ENCODE results near the gene ACCS.

Gene ACCS

DNA sequence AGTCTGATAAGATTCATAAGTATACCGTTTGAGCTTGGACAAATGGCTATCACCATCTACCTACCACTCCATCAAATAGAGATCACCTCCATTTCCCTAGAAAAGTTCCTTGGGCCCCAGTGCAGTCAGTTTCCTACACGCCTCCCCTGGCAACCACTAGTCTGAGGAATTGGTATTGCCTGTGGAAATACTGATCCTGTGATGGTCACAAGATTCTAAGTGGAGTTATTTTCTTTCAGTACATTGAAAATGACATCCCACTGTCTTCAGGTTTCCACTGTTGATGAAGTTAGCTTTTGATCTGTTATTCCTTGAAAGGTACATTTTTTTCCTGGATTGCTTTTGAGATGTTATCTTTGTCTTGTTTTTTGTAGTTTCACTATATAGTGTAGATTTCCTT is 22.9 kb upstream of the ACCS start:
- DNase-seq (ENCODE audit: low read depth) = no peak

DNA sequence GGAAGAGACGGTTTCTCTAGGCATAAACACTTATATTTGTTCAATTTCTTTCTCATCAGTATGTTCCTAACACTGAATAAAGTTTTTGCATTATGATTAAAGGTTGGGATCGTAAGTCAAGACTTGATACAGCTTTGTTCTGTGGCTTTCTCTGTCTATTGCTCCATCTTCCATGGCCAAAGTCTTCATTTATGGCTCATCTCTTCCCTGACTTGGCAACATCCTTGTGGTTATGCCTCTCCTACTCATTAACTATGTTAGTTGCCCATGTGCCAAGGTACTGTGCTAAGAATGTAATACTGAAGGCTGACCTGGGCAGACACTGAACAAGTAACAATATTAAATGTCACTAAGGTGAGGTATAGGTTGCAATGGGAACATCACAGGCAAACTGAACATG is 19.9 kb upstream of the ACCS start:
- no peak for DNase-seq (ENCODE audit: low read depth)

DNA sequence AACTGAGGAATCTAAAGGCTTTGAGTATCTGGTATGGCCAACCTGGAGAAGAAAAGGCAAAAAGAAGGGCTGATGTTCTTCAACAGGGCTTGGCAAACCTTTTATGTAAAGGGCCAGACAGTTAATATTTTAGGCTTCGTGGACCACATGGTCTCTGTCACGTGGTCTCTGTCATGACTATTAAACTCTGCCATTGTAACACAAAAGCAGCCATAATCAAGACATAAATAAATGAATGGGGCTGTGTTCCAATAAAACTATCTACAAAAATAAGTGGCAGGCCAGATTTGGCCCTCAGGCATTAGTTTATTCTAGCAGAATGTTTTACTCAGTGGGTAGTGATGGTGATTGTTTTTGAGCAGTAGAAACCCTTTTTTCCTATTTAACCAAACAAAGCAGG is 18.8 kb upstream of the ACCS start:
- no peak for DNase-seq (ENCODE audit: low read depth)

DNA sequence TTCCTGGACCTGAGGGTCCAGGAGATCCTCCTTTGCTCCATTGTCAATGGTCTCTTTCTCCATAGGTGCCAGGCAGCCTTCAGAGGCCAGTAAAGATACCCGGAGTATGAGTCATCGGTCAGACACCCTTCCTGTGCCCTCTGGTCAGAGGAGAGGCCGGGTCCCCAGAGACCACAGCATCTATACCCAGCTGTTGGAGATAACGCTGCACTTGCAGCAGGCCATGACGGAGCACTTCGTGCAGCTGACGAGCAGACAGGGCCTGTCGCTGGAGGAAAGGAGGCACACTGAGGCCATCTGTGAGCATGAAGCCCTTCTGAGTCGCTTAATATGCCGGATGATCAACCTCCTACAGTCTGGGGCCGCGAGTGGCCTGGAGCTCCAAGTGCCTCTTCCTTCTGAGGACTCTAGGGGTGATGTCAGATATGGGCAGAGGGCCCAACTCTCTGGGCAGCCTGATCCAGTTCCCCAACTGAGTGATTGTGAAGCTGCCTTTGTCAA is 18.1 kb upstream of the ACCS start, which contains the start of gene ACCSL:
Gene ACCSL, plus strand, starts transcription at position 51 of the 501 bp plus-strand sequence. Its CDS starts 56 bp downstream, at position 107.
- no peak for DNase-seq (ENCODE audit: low read depth)

DNA sequence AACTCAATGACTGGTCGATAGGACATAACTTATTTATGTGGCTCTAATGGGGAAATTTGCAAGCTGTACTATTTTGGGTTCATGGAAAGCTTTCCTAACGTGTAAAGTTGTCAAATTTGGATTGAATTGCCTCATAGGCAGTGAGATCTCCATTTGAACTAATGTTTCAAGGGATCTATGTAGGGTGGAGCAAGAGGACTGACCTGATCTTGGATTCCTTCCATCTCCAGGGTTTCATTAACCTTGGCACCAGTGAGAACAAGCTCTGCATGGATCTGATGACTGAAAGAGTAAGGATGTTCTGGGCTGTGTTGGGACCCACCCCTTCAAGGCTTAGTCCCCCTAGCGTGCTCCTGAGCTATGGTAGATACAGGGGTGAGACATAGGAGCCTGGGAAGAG is 16.2 kb upstream of the ACCS start:
- DNase-seq (ENCODE audit: low read depth) = no peak

DNA sequence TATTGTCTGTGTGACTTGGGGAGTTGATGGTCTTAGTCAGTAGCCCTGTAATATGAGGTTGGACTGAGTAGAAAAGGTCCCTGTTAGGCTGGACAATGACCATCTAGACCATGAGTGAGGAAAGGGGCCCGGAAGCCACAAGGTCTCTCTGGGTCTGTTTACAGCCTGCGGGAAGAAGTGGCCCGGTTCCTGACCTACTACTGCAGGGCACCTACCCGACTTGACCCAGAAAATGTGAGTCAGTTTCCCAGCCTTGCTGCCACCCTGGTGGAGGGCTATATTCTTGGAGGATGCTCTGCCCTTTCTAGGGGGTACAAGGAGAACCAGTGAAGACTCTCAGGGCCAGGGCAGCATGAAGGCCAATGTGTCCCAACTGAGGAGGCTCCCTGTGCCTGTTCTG is 14.9 kb upstream of the ACCS start:
- no peak for DNase-seq (ENCODE audit: low read depth)

DNA sequence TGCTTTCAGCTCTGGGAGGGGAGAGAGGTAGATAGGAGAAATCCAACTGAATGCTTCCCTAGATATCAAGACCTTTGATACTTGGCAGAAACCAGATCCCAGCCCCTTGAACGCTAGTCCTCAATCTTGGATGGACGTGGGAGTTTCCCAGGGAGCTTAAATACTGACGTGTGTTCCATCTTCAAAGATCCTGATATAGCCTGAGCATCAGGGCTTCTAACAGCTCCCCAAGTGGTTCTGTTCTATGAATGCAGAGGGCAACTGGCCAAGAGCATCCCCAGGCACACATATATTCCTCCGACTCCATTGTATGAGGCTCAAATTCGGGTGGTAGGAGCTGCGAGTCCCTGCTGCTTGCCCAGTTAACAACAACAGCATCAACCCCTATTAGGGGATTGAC is 8.7 kb upstream of the ACCS start:
- no peak for DNase-seq (ENCODE audit: low read depth)

DNA sequence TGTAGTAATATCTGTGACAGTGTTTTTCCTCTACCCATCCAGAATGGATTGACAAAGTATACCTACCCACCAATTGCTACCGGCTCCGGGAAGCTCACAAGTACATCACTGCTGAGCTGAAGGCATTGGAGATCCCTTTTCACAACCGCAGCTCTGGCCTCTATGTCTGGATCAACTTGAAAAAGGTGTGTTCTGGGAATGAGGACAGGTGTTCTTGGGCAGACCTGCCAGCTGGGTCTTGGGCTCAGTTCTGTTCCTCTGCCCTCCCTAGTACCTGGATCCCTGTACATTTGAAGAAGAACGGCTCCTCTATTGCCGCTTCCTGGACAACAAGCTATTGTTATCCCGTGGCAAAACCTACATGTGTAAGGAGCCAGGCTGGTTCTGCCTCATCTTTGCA is 7.8 kb upstream of the ACCS start:
- DNase-seq (ENCODE audit: low read depth) = no peak

DNA sequence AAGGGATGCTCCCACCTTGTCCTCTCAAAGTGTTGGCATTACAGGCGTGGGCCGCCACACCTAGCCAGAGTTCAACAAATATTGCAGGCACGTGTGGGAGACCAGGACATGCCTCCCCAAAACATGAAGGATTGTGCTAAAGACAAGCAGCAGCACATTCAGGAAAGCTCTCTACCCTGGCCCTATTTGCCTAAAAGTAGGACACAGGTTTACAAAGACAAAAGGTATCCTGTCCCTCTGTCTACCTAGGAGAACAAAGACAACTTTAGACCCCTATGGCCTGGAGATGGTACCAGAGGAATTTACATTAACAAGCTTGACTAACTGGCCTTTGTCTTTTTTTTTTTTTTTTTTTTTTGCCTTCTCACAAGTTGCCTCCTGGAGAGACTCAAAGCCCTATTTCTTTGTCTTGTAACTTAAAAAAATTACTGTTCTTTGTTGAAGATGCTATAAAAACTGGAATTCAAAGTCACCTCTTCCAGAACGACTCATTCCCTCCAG is 859 bp upstream of the ACCS start:
- no peak for DNase-seq (ENCODE audit: low read depth)

DNA sequence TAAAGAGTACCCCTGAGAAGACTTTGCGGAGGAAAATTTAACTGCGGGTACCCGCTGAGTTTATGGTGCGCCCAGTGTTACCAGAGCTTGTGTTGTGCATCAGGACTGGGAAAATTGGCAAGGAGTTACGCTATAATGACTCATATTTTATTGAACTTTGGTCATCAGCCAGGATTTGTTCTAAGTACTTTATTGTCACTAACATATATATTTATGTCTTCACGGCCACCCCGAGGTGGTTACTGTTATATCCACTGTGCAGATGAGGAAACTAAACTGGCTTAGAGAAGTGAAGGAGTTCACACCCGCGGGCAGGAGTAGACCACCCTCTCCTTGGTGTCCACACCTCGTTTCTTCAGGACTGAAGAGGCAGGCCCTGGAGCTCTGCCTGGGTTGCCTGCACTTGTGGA is 667 bp downstream of the ACCS start:
- no peak for DNase-seq (ENCODE audit: low read depth)

DNA sequence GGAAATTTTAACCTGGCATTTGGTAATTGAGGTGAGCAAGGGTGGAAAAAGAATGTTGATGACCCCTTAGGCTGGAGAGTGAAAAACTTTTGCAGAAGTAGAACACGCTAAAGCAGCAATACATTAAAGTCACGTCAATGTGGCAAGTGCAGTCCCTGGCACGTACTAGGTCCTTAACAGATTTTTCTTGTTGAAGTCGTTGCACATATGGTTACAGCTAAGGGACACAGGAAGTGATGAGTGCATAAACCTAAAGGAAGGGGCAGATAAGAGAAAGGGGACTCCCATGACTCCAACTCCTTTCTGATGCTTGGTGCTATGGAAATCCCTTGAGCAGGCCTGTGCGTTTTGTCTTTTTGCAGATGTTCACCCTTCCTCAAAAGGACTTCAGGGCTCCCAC is 1.2 kb downstream of the ACCS start:
- DNase-seq (ENCODE audit: low read depth) = no peak

DNA sequence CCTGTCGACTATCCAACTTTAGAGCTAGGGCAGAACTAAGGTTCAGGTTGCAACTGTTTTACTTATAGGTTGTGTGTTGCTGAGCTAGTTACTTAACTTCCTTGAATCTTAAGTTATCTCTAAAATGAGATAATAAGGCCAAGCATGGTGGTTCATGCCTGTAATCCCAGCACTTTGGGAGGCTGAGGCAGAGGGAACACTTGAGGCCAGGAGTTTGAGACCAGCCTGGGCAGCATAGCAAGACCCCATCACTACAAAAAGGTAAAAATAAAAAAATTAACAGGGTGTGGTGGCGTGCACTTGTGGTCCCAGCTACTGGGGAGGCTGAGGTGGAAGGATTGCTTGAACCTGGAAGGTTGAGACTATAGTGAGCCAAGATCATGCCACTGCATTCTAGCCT is 2.1 kb downstream of the ACCS start:
- no peak for DNase-seq (ENCODE audit: low read depth)

DNA sequence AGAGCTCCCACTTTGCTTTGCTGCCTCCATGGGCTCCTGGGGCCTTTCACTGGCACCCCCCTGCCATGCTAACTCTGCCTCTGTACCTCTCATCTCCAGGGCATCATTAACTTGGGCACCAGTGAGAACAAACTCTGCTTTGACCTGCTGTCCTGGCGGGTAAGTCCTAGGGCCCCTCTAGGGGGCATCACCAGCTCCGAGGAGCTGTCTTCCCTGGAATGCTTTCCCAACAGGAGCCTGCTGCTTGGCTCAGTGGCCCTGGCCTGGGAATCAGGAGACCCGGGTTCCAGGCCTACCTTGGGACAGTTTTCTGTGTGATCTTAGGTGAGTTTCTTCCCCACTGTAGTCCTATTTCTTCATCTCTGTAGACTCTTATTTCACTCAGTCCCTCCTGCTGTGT is 5.1 kb downstream of the ACCS start:
- DNase-seq (ENCODE audit: low read depth) = no peak

DNA sequence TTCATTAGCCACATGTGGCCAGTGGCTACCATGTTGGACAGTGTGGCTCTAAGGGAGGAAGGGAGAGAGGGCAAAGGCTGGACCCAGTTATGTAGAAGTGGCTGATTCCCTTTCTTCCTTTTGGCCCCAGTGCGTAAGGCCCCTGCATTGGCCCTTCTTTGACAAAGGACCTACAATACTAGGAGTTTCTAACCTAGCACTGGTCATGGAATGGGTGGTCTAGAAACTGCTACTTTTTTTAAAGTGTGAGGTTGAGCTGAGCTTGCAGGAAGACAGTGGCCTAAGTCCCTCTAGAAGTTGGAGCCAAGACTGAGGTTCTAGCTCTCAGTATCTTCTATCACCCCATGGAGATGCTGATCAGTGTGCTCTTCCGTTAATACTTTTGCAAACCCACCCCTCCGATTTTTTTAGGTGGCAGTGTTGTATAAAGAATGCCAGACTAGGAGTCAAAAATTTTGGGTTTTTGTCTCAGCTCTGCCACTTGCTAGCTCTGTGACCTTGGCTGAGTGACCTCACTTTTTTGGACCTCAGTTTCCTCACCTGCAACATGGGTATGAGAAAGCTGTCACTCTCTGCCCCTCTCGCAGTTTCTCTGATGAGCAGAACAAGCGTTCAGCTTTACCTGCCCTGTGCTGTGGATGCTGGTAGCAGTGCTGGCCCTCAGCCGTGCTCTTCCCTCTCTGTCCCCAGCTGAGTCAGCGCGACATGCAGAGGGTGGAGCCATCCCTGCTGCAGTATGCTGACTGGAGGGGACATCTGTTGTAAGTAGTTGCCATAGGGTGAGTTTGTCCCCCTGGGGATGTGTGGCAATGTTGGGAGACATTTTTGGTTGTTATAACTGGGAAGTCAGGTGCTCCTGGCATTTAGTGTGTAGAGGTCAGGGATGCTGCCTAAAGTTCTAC is 6.9 kb downstream of the ACCS start:
- DNase-seq (ENCODE audit: low read depth) = no peak

DNA sequence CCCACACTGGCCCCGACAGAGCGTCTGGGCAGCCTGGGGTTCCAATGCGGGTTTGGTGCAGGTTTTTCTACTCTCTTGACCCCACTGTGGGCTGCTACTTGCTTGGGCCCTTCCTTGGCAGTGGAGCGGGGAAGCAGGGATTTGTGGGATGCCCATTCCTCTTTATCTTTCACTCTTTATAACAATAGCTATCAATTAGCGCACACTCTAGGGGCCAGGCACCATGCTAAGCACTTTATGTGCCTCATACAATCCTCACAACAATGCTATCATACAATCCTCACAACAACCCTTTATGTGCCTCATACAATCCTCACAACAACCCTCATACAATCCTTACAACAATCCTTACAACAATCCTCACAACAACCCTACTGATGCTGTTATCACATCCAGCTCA is 12.7 kb downstream of the ACCS start:
- no peak for DNase-seq (ENCODE audit: low read depth)

DNA sequence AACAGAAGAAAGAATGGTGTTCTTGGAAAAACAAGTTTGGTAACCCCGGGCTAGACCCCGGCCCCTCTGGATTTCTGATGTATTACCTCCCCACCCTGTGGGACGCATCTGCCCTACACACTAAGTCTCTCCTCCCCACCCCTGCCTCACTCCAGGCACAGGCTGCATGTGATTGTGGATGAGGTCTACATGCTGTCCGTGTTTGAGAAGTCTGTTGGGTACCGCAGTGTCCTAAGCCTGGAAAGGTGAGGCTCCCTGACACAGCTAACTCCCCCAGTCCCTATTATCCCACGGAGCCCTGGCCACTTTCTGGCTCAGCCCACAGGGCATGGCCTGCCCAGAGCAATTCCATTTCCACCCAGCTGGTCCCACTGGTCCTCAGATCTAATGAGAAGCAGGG is 13.3 kb downstream of the ACCS start:
- no peak for DNase-seq (ENCODE audit: low read depth)

DNA sequence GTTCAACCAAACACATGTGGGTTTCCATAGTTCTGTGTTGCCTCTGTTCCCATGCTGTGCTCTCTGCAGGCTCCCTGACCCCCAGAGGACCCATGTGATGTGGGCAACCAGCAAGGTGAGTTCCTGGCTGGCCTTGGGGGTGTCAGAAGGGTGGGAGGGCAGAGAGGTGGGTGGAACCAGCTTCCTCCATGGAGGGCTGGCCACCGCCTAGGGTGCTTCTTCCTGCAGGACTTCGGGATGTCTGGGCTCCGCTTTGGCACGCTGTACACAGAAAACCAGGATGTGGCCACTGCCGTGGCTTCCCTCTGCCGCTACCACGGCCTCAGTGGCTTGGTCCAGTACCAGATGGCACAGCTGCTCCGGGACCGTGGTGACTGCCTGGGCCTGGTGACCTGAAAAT is 14.9 kb downstream of the ACCS start:
- DNase-seq (ENCODE audit: low read depth) = no peak

DNA sequence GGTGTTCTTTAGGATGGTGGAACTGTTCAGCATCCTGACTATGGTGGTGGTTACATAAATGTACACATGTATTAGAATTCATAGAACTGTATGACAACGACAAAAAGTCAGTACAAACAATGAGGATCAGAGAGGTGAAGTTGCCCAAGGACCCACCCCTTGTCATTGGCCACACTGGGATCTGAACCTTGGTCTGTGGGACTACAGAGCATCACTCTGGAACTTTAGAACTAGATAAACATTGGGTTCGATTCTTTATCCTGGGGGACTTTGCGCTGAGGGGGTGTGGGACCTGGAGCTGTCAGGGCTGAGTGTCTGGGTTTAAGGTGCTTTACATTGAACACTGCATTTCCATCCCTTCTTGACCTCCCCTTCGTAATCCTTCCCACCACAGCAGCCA is 16.6 kb downstream of the ACCS start:
- DNase-seq (ENCODE audit: low read depth) = no peak

DNA sequence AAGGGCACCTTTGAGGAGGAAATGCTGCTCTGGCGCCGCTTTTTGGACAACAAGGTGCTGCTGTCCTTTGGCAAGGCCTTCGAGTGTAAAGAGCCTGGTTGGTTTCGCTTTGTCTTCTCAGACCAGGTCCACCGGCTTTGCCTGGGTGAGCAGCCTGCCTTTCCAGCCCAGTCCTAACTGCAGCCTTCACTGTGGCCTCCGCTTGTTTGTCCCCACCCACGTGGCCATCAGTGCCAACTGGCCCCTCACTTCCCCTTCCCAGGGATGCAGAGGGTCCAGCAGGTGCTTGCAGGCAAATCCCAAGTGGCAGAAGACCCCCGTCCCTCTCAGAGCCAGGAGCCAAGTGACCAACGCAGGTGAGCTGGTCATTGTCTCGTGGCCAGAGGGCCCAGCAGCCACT is 17.4 kb downstream of the ACCS start:
- DNase-seq (ENCODE audit: low read depth) = no peak

DNA sequence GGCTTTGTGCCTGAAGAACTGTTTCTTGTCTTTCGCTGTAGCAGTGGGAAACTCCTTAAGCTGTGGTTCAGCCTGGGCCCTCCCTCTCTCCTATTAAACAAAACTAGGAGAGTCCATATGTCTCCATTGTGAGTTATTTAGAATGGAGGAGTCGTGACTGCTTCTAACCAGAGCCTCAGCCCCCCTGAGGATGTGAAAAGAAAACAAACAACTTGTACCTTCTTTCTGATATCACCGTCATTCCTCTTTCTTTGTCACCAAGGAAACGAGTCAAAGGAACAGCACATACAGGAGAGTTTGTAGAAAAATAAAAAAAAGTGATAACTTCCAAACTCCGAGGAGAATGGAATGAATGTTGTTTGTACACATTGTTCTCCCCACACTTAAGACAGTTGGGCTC is 17.8 kb downstream of the ACCS start:
- DNase-seq (ENCODE audit: low read depth) = no peak

DNA sequence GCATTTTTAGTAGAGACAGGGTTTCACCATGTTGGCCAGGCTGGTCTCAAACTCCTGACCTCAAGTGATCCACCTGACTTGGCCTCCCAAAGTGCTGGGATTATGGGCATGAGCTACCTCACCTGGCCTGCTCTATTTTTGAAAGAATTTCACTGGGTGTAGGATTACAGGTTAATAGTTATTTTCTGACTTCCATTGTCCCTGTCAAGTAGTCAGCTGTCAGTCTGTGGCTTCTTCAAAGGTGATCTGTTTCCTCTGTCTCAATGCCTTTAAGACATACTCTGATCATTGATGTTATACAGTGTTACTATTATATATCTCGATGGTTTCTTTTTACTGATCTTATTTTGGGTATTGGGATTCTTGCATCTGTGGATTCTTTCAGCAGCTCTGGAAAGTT is 19.3 kb downstream of the ACCS start:
- DNase-seq (ENCODE audit: low read depth) = no peak

DNA sequence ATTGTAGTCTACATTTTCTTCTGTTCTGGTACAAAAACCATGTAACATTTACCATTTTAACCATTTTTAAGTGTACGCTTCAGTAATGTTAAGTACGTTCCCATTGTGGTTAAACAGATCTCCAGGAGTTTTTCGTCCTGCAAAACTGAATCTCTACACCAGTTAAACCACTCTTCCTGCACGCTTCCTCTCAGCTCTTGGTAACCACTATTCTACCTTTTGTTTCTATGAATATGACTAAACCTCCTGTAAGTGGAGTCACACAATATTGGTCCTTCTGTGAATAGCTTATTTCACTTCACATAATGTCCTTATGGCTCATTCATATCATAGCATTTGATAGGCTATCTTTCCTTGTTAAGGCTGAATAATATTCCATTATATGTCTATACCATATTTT is 22.3 kb downstream of the ACCS start:
- DNase-seq (ENCODE audit: low read depth) = no peak

DNA sequence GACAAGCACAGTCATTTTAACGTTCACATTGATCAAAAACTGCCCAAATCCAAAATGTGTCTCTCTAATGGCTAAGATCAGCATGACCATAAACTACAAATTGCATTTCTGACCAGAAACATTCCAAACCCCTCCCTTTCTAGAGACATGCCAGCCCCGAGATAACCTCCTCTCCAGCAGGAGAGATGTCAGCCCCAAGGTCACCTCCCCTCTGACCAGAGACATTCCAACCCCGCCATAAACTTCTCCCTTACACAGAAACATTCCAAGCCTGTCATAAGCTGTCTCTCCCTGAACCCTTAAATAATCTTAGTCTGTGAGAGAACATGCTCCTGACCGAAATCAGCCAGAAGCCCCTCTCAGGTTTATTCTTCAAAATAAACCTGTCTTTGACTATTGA is 22.8 kb downstream of the ACCS start:
- no peak for DNase-seq (ENCODE audit: low read depth)

DNA sequence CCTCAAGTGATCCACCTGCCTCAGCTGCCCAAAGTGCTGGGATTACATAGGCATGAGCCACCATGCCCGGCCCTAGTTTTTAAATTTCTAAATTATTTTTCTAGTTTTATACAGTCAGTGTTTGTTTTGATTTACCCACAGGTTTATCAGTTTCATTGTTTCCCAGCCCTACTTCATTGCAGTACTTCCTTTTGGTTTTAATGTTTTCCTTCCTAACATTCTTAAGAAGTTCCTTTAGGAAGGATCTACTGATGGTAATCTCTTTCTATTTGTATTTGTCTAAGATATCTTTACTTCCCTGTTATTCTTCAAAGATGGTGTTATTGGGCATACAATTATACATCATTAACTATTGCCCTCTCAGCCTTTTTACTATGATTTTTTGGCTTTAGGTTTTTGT is 24.5 kb downstream of the ACCS start:
- DNase-seq (ENCODE audit: low read depth) = no peak
